HTR-8/SVneo (cell line): Measurements from ENCODE around the gene NFYB.
A peak's percentile ranks its signal among the peaks of the same experiment; 100 is the strongest.
"Not testable (repeated sequence)": the region's sequence is repeated elsewhere in the genome, so short reads cannot be mapped to it uniquely, and the experiment has no call there.

Experiments used
- DNase-seq: peaks from one replicate; pipeline ENCODE4 v3.0.0; 2011; ENCODE audit warnings: low spot score, mixed read lengths; ENCODE audit not compliant: insufficient read length
- FAIRE-seq: peaks from 2 replicates; lab custom pipeline; 2011; peaks lifted over from hg19 to GRCh38; lab: Jason Lieb, UNC

Gene NFYB

GRCh38 chr12:104163631-104164030, 25.6 kb upstream of the NFYB start:
- FAIRE-seq (no peak), DNase-seq (no peak)

DNA sequence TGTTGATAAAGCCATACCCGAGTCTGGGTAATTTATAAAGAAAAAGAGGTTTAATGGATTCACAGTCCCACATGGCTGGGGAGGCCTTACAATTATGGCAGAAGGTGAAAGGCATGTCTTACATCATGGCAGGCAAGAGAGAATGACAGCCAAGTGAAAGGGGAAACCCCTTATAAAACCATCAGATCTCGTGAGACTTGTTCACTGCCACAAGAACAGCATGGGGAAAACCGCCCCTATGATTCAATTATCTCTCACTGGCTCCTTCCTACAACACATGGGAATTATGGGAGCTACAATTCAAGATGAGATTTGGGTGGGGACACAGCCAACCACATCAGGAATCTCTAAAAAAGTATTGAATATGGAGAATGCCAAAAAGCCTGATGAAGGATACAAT, 25.0 kb upstream of the NFYB start:
- not testable (repeated sequence) for FAIRE-seq, DNase-seq

DNA sequence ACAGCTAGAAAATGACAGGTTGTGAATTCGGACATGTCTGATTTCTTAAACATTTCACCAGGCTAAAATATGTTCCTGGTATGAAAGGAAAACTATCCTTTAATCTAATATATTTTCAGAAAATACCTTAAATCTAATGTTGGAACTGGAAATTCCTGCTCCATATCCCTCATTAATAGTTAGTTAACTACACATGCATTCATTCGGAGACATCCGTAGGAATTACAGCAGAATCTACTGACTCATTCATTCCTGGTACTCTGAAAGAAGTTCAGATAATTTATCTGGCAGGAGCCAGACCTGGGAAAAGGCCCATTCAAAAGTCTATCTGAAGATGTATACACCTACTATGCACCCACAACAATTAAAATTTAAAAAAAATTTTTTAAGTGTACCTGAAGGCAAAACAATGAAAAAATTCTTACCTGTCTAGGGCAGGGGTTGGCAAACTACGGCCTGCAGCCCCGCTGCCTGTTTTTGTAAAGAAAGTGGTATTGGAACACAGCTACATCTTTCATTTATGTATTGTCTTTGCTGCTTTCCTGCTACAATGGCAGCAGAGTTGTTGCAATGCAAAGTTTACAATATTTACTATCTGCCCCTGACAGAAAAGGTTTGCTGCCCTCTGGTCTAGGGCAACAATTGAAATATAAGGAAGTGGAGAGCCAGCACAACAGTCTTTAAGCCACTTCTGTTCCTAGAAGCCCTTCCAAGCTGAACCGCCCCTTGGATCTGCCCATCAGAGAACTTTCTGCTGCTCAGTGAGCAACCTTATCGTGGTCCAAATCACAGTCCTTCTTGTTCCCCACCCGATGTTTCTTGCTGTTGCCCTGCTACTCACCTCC, 17.9 kb upstream of the NFYB start:
- FAIRE-seq: no peak
- no peak for DNase-seq

DNA sequence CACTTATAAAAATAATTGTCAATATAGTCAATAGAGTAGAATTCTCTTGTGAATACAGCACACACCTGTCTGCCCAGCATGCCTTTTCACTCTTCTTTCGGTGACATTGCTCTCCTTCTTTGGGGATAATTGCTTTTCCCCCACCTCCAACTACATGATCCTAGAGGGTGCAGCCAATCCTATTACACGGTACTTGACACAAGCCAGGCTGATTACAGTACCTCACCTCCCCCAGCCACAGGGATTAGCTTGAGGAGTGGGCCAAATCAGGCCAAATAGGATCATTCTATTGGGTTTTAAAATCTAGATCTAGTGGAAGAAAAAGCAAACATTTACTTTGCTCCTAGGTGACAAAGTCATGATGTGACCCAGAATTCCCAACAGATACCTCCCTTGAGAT, 16.8 kb upstream of the NFYB start:
- no peak for FAIRE-seq
- DNase-seq: no peak

GRCh38 chr12:104154286-104154685, 16.3 kb upstream of the NFYB start:
- DNase-seq: no peak
- no peak for FAIRE-seq

- no peak for DNase-seq
- FAIRE-seq: no peak
These were observed 14.8 kb upstream of the NFYB start for GRCh38 chr12:104152685-104153241.

GRCh38 chr12:104150416-104150815, 12.4 kb upstream of the NFYB start:
- FAIRE-seq: no peak

DNA sequence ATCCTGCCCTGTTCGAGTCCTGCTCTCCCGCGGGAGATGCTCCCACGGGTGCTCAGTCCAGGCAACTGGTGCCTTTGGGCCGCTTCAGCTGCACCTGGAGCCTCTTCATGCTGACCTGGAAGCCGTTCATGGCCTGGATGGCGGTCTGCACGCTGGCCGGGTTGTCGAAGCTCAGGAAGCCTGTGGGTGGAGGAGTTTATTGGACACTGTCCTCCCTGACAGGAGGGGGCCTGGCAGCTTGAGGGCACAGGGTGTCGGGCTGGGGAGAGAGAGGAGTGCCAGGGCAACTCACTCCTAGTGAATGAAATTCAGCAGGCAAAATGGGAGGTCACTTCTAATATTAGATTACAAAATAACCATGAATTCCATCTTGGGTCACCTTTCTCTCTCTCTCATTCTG, 9.3 kb upstream of the NFYB start:
- FAIRE-seq: no peak
- no peak for DNase-seq

More at GRCh38 chr12:104150416-104150815, 12.4 kb upstream of the NFYB start:
- no peak for DNase-seq

DNA sequence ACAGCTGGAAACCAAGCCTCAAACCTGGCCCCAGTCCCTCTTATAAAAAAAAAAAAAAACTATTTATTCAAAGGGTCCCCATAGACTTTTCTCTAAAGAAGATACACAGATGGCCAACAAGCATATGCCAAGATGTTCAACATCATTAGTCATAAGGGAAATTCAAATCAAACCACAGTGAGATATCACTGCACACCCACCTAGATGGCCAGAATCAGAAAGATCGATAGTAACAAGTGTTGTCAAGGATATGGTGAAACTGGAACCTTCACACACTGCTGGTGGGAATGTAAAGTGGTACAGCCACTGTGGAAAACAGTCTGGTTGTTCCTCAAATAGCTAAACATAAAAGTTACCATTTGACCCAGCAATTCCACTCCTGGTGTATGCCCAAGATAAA, 5.9 kb upstream of the NFYB start:
- DNase-seq (no peak), FAIRE-seq (peak; percentile 44)

DNA sequence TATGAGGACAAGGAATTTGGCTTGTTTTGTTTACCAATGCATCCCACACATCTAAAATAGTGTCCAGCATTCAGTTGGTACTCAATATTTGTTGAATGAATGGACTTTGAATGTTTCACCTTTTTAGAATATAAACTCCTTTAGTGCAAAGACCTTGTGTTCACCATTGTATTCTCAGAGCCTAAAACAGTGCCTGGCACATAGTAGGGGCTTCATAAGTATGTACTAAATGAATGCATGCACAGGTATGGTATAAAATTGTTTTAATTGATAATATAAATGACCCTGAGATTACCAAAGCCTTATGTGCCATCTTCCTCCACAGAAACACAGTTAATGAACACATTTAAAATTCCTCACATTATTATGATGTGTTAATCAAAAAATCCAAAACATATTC, 5.0 kb upstream of the NFYB start:
- no peak for DNase-seq
- FAIRE-seq: no peak

DNA sequence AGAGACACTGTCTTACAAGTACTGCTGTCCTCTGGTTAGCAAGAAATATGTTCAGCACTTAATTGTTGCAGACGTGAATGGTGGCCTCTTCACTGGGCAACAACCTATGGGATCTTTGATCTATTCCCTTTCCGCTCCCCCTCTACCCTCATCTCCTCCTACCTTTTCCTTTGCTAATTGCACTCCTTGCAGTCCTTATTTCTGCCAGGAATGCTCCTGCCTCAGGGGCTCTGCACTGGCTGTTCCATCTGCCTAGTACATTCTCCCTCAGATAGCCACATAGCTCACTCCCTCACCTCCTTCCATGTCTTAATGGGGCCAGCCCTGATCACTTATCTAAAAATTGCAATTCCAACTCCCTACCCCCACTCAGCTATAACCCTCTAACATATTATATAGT, 4.5 kb upstream of the NFYB start:
- DNase-seq (no peak), FAIRE-seq (no peak)

DNA sequence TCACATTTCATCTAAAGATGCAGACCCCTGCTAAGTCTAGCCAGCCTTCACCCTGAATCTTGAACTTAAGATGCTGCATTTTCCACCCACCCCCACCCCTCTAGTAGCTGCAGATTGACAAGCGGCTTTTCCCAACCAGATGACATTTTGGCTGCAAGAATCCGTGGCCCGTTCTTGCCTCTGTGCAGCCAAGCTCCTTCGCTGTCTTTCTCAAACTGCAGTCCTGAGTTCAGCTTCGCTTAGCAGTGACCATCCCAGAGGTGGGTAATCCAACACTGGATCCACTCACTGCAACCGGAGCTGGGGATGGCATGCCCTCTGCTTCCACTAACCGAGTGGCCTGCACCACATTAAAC, 765 bp upstream of the NFYB start:
- DNase-seq (no peak), FAIRE-seq (no peak)

GRCh38 chr12:104137001-104137901, 759 bp downstream of the NFYB start:
- no peak for FAIRE-seq
- DNase-seq: peak; percentile 8

GRCh38 chr12:104136577-104136976, 1.4 kb downstream of the NFYB start:
- no peak for DNase-seq

GRCh38 chr12:104134882-104135281, 3.1 kb downstream of the NFYB start:
- FAIRE-seq (no peak), DNase-seq (no peak)

More at GRCh38 chr12:104136577-104136976, 1.4 kb downstream of the NFYB start:
- FAIRE-seq: no peak

- DNase-seq (peak; percentile 10), FAIRE-seq (no peak)
These were observed 4.1 kb downstream of the NFYB start for GRCh38 chr12:104133866-104134265.

GRCh38 chr12:104133321-104133720, 4.7 kb downstream of the NFYB start:
- DNase-seq: no peak
- FAIRE-seq: no peak

DNA sequence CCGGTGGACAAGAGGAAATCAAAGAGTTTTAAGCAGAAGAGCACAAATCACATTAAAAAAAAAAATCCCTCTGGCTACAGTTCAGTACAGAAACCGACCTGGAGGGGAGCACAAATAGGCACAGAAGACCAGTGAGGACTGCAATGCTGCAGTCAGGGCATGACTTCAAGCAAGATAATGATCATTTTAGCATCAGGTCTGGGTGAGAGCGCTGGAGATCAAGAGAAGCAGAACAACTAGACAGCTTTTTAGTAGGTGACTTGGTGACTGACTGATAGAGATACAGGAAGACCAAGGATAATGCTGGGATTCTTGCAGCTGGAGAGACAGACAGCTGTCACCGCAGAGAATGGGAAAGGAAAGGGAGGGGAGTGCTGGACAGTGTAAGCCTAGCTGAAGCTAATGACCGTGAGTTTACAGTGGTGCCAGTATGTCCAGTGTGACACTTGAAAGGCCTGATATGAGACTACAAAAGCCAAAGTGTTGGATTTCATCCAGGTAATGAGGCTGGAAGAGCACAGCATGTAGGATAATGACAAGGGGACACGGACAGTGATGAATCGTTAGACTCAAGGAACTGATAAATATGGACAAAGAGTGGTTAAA, 5.6 kb downstream of the NFYB start:
- FAIRE-seq (no peak), DNase-seq (no peak)

DNA sequence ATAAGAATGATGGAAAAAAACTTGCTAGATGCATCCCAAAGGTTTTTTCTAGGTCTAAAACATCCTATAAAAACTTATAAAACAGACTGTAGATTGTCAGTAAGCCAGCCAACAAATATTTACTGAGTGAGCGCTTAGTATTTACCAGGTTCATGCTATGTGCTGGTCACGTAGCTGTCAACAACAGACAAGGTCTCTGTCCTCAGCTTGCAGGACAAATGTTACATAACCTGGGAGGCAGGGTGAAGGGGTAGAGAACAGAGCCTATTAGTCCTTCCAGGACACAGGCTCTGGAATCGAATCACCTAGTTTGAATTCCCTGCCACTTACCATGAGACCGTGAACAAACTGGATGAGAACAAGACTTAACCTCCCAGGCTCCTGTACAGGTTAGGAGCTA, 6.4 kb downstream of the NFYB start:
- DNase-seq (no peak), FAIRE-seq (no peak)

DNA sequence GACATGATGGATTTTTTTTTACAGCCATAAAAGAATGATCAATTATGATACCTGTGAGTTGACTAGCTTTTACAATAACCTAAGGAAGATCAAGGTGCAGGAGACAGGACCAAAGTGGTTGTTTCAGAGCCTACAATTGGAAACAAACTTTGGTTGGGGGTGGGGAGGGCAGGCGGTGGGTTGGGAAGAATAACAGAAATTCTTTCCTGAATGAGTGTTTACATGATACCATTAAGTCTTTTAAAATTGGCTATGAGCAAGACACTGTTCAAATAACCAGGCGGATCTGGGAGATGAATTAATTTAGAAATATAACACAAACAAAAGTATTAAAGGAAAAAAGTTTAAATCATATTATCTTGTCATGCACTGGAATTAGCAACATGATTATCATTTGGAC, 7.2 kb downstream of the NFYB start:
- DNase-seq (no peak), FAIRE-seq (no peak)

- DNase-seq (no peak), FAIRE-seq (no peak)
These were observed 11.5 kb downstream of the NFYB start for GRCh38 chr12:104126548-104126947.
